HAP-1 (cell line): ENCODE data around the gene RCOR1.
"Not testable (repeated sequence)": the region's sequence is repeated elsewhere in the genome, so short reads cannot be mapped to it uniquely, and the experiment has no call there.

Experiments
- DNase-seq, 2 experiments: peaks; one replicate each; pipeline ENCODE4 v3.0.0-alpha.2; 2016 to 2020; ENCODE audit warnings: low spot score in 2 of 2
- H3K27me3 ChIP-seq: fragments of 250-450 bp; sonication (Bioruptor Pico); 2 replicates; pipeline ENCODE4 v1.5.1; 2020; ENCODE audit warnings: low read depth, mild to moderate bottlenecking, moderate library complexity
- H3K36me3 ChIP-seq: fragments of 250-450 bp; sonication (Bioruptor Pico); replicated peaks from 2 replicates; pipeline ENCODE4 v1.5.1; 2020; ENCODE audit warnings: mild to moderate bottlenecking
- H3K4me1 ChIP-seq: fragments of 250-450 bp; sonication (Bioruptor Pico); 2 replicates; pipeline ENCODE4 v1.5.1; 2020; ENCODE audit warnings: mild to moderate bottlenecking
- H3K4me3 ChIP-seq: fragments of 250-450 bp; sonication (Bioruptor Pico); 2 replicates; pipeline ENCODE4 v1.5.1; 2020; ENCODE audit warnings: mild to moderate bottlenecking, moderate library complexity
- H3K9me3 ChIP-seq: fragments of 250-450 bp; sonication (Bioruptor Pico); 2 replicates; pipeline ENCODE4 v1.5.1; 2020; ENCODE audit warnings: mild to moderate bottlenecking, moderate library complexity
- in situ Hi-C: fragments of 300-500 bp; cut with MboI; formaldehyde crosslinking; loops from 3 replicates; pipeline ENCODE4 v1.14.3; 2020; ENCODE audit warnings: low sequenced_read_pairs, inconsistent platforms, mixed read lengths

Gene RCOR1

GRCh38 chr14:102761206-102761605 lies 168.8 kb downstream of the RCOR1 start:
- Histone ChIP-seq H3K4me1 (peaks cover 10% of the 10 kb centered on the region), H3K4me3 (no peak overlapping the region), H3K9me3 (no peaks in the 10 kb centered on the region), H3K27me3 (no peaks in the 10 kb centered on the region), H3K36me3 (no peaks in the 10 kb centered on the region)
- in situ Hi-C loops = no loop called here
- DNase-seq = no peak

GRCh38 chr14:102764220-102764671 lies 171.8 kb downstream of the RCOR1 start:
- Histone ChIP-seq H3K36me3 (no peaks in the 10 kb centered on the region), H3K27me3 (no peaks in the 10 kb centered on the region), H3K4me3 (no peak overlapping the region), H3K4me1 (peaks cover 10% of the 10 kb centered on the region), H3K9me3 (no peaks in the 10 kb centered on the region)
- in situ Hi-C loops = no loop called here
- no peak for DNase-seq

GRCh38 chr14:102765770-102766169 lies 173.3 kb downstream of the RCOR1 start:
- H3K36me3 ChIP-seq, in situ Hi-C loops, H3K4me1 ChIP-seq: not testable (repeated sequence)

GRCh38 chr14:102768223-102769048 lies 176.0 kb downstream of the RCOR1 start:
- Histone ChIP-seq H3K4me3 (no peak overlapping the region), H3K9me3 (no peaks in the 10 kb centered on the region), H3K27me3 (no peaks in the 10 kb centered on the region), H3K4me1 (no peaks in the 10 kb centered on the region), H3K36me3 (no peaks in the 10 kb centered on the region)
- in situ Hi-C loops = no loop called here
- DNase-seq = no peak

More at GRCh38 chr14:102765770-102766169, 173.3 kb downstream of the RCOR1 start:
- H3K27me3 ChIP-seq, H3K9me3 ChIP-seq, DNase-seq, H3K4me3 ChIP-seq: not testable (repeated sequence)

GRCh38 chr14:102769049-102769327 lies 176.5 kb downstream of the RCOR1 start:
- Histone ChIP-seq H3K4me1 (no peaks in the 10 kb centered on the region), H3K9me3 (no peaks in the 10 kb centered on the region), H3K27me3 (no peaks in the 10 kb centered on the region), H3K36me3 (no peaks in the 10 kb centered on the region), H3K4me3 (no peak overlapping the region)
- in situ Hi-C loops = no loop called here
- DNase-seq = no peak

GRCh38 chr14:102770147-102771123 lies 178.0 kb downstream of the RCOR1 start:
- Histone ChIP-seq H3K4me3 (no peak overlapping the region), H3K4me1 (peaks cover 4% of the 10 kb centered on the region), H3K27me3 (no peaks in the 10 kb centered on the region), H3K36me3 (no peaks in the 10 kb centered on the region), H3K9me3 (no peaks in the 10 kb centered on the region)
- DNase-seq = no peak
- in situ Hi-C loops = loop anchor here (10.0 kb wide), 1 partner anchor 144 kb away; no protein-coding TSS in a partner anchor

- Histone ChIP-seq H3K9me3 (no peaks in the 10 kb centered on the region), H3K36me3 (no peaks in the 10 kb centered on the region), H3K4me3 (no peak overlapping the region), H3K4me1 (peaks cover 4% of the 10 kb centered on the region), H3K27me3 (no peaks in the 10 kb centered on the region)
- in situ Hi-C loops = loop anchor here (10.0 kb wide), 1 partner anchor 144 kb away; no protein-coding TSS in a partner anchor
- no peak for DNase-seq
Observed at GRCh38 chr14:102771144-102771543, 178.7 kb downstream of the RCOR1 start.

- DNase-seq = peak in 1 of 2 experiments; percentile 42
- in situ Hi-C loops = loop anchor here (10.0 kb wide), 1 partner anchor 142 kb away; no protein-coding TSS in a partner anchor
- no peaks in the 10 kb centered on the region for H3K9me3 ChIP-seq
- no peaks in the 10 kb centered on the region for H3K36me3 ChIP-seq
- H3K4me1 ChIP-seq = peaks cover 4% of the 10 kb centered on the region
- H3K4me3 ChIP-seq = no peak overlapping the region
- H3K27me3 ChIP-seq = no peaks in the 10 kb centered on the region
Observed at GRCh38 chr14:102772781-102773570, 180.5 kb downstream of the RCOR1 start.

- in situ Hi-C loops = loop anchor here (10.0 kb wide), 1 partner anchor 140 kb away; no protein-coding TSS in a partner anchor
- Histone ChIP-seq H3K36me3 (no peaks in the 10 kb centered on the region), H3K4me1 (peaks cover 4% of the 10 kb centered on the region), H3K9me3 (no peaks in the 10 kb centered on the region), H3K27me3 (no peaks in the 10 kb centered on the region), H3K4me3 (no peak overlapping the region)
- DNase-seq = peak; percentile 74 to 75
Observed at GRCh38 chr14:102774391-102775153, 182.1 kb downstream of the RCOR1 start.

GRCh38 chr14:102775855-102776760 lies 183.7 kb downstream of the RCOR1 start:
- in situ Hi-C loops = loop anchor here (10.0 kb wide), 1 partner anchor 139 kb away; no protein-coding TSS in a partner anchor
- peak overlapping the region; percentile 10; the same call in 1 of the 2 replicates for H3K4me3 ChIP-seq
- H3K36me3 ChIP-seq = no peaks in the 10 kb centered on the region
- no peaks in the 10 kb centered on the region for H3K27me3 ChIP-seq
- H3K9me3 ChIP-seq = no peaks in the 10 kb centered on the region
- DNase-seq = no peak
- H3K4me1 ChIP-seq = peaks cover 19% of the 10 kb centered on the region

GRCh38 chr14:102776761-102777710 lies 184.6 kb downstream of the RCOR1 start, which contains the start of gene TRAF3:
Gene TRAF3 (plus strand): TSS chr14:102777449. CDS start chr14:102870202, 92,753 bp downstream.
- Histone ChIP-seq H3K36me3 (no peaks in the 10 kb centered on the region; the same call in 1 of the 2 replicates), H3K9me3 (no peaks in the 10 kb centered on the region), H3K4me1 (peaks cover 20% of the 10 kb centered on the region), H3K4me3 (peak within 1 kb of the TSS; percentile 66), H3K27me3 (no peaks in the 10 kb centered on the region)
- in situ Hi-C loops = loop anchor here (10.0 kb wide), 1 partner anchor 138 kb away; no protein-coding TSS in a partner anchor
- DNase-seq = peak in 1 of 2 experiments; percentile 62
